ENCODE data around the gene SMTN. TPM values are rescaled to one million over a fixed set of nuclear protein-coding genes. Genes with fewer than 3 reads are reported as not detected.
"Not testable (repeated sequence)": the region's sequence is repeated elsewhere in the genome, so short reads cannot be mapped to it uniquely, and the experiment has no call there.

SMTN gene
- 78.5 TPM for total RNA-seq
- long read RNA-seq, transcript SMTN-201 (21 exons, 3,295 nt): major isoform, 53 of 135 reads
- long read RNA-seq, partial matches to known transcripts: 58 of 135 reads
- long read RNA-seq, other reads (novel, unspliced or antisense): 20 of 135 reads

- peak; percentile 97 for DNase-seq (ENCODE audit: low spot score)
Measured at GRCh38 chr22:31080848-31081649, at the start of gene SMTN. Gene SMTN, plus strand, starts transcription at chr22:31081318. Its CDS starts 1,941 bp downstream, at chr22:31083259.

- no peak for DNase-seq (ENCODE audit: low spot score)
Measured at GRCh38 chr22:31036671-31037550, 44.2 kb upstream of the SMTN start.

GRCh38 chr22:31038686-31039085 is 42.4 kb upstream of the SMTN start:
- no peak for DNase-seq (ENCODE audit: low spot score)

DNA sequence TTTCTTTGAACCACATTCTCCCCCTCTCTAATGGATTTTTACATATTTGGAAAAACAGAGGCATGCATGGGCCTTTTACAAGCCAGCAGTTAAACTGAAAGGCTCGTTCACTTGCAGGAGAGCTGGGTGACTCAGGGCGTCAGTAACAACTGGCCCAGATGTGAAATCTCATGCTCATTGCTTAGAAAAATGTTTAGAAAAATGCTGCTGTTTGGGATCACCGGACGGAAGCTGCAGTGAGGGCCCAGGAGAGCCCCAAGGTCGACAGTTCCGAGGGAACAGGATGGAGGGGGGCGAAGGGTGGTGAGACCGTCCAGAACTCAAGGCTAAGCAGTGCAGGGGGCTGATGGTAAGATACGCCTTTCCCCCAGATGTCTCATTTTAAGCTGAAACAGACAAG is 41.7 kb upstream of the SMTN start:
- DNase-seq (ENCODE audit: low spot score): no peak

GRCh38 chr22:31040542-31041398 is 40.3 kb upstream of the SMTN start:
- no peak for DNase-seq (ENCODE audit: low spot score)

DNA sequence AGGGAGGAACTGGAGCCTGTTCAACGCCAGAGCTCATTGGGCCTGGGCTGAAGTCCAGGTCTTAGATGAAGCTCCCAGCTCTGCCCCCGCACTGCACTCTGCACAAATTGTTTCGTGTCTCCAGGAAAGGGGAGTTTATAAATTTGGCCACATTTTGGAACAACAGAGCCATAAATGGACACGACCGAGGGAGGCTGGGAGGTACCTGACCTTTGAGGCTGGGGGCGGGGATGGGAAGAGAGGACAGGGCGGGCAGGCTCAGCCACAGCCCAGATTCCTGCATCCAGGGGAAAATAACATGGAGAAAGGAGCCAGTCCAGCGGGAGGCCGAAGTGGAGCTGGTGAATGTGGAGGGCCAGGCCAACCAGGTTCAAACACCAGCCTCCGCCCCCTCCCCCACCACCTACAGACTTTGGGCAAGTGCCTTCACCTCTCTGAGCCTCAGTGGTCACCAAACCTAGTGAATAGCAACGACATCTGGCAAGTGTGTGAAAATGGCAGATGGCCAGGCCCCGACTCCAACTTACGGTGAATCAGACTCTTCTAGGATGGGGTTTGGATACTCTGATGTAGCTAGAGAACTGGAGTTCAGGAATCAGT is 36.8 kb upstream of the SMTN start:
- no peak for DNase-seq (ENCODE audit: low spot score)

DNA sequence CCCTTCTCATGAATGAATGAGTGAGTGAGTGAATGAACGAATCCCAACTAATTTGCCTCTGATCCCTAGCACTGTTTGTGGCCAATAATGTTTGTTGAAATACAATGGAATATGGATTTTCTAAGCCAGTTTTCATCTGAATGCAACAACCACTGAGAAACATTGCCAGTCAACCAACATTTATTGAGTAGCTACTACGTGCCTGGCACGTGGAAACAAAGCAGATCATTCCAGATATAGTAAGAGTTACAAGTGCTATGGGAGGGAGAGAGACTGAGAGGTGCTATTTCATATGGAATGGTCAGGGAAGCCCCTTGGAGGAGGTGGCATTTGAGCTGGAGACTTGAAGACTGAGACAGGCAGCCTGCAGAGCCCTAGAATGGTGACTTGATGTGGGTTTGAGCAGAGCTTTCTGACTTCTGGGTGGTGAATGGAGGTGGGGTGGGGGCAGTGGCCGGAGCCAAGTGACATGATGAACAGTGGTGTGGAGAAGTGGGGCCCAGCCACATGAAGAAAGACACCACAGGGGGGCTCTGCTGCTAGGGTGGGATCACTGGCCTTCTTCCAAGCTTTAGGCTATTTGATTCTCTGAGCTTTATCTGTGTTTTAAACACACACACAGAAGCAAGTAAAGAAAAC is 35.1 kb upstream of the SMTN start:
- DNase-seq (ENCODE audit: low spot score): no peak

DNA sequence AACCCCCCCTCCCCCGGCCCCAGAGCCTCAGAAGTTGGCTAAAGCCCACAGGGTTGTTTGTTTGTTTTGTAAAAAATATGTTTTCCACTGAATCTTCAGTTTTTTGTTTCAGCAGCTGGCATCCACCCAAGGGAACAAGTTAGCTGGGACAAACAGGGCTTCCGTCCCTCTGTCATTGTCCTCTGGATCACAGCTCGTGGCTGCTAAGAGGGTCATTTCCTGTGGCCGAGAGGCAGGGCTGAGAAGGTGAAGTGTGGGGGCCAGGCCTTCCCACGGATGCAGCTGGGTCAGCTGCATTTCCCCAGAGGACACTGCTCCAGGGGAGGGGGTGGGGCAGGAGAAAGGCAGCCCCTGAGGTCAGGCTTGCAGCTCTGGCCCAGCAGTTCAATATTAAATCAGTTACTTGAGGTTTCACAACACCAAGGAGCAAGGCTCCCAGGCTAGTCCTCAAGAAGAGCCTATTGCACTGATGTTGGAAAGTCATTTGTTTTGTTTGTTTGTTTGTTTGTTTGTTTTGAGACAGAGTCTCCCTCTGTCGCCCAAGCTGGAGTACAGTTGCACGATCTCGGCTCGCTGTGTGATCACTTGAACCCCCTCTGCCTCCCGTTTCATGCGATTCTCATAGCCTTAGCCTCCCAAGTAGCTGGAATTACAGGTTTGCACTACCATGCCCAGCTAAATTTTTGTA is 34.4 kb upstream of the SMTN start:
- no peak for DNase-seq (ENCODE audit: low spot score)

DNA sequence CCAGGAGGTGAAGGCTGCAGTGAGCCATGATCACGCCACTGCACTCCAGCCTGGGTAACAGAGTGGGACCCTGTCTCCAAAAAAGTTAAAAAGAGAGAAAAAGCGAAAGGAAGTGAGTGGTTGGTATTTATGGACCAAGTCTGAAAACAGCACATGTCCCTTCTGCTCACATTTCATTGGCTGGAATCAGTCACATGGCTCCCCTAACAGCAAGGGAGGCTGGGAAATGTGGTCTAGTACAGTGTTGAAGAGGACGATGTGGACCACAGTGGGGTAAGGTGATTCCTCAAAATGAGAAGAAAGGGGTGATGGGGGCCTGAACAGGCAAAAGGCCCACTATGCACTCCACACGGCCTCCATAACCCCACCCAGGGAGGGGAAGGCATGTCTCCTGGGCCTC is 32.5 kb upstream of the SMTN start:
- DNase-seq (ENCODE audit: low spot score): no peak

GRCh38 chr22:31049815-31050420 is 31.2 kb upstream of the SMTN start:
- DNase-seq (ENCODE audit: low spot score): no peak

GRCh38 chr22:31055117-31055634 is 25.9 kb upstream of the SMTN start:
- no peak for DNase-seq (ENCODE audit: low spot score)

DNA sequence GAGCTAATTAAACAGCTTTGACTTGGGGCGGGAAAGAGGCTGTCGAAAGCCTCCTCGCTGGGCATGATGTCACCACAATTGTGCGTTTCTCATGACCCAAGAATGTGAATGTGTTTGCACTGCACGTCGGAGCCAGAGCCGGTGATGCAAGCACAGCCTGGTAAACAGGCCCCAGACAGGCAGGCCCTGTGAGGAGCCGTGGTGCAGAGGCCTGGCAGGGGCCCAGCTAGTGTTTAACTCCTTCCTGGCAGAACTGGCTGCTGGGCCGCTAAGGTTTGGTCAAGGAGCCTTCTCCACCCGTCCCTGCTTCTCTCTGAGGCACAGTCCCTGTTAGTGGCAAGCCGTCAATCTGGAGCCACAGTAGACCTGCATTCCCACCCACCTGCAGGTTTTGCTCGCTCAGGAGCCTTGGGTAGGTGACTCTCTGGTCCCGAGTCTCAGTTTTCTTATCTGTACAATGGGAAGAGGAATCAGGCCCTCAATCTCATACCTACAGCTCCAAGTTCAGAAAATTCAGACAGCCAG is 25.4 kb upstream of the SMTN start:
- DNase-seq (ENCODE audit: low spot score): peak; percentile 92

DNA sequence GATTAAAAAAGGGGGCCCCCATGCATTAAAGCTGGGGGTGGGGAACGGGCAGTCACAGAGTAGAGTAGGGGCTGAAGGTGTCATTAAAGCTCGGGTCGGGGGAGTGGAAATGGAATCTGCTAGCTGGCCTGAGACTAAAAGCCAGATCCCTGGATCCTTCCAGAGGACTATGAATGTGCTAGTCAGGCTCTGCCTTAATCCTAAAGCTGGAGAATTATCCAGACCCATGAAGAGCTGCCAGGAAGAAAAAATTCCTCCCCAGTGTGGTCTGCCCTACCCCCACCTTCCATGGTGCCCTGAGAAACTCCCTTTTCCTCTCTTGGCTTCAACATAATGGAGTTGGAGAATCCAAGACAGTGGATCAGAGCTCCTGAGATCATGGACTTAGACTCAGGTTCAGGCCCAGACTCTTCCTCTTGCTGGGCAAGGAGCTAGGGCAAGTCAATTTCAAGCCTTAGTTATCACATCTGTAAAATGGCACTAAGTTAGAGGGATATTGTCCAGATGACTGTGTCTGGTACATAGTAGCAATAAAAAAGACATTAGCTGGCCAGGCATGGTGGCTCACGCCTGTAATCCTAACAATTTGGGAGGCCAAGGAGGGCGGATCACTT is 24.0 kb upstream of the SMTN start:
- no peak for DNase-seq (ENCODE audit: low spot score)

DNA sequence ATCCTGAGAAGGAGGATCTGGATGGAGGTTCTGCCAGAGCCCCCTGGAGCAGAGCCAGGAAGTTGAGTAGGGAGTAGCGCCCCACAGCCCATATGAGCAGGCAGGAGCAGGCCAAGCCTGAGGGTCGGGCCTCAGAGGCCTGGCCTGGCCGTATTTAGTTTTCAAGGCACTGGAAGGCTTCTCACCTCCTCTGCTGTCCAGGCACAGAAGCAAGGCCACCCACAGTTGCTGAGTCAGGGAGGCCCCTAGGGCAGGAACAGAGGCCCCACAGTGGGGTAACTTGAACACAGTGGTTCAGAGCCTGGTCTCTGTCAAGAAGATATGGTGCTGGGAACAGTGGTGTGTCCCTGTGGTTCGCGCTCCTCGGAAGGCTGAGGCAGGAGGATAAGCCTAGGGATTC is 21.5 kb upstream of the SMTN start:
- DNase-seq (ENCODE audit: low spot score): not testable (repeated sequence)

DNA sequence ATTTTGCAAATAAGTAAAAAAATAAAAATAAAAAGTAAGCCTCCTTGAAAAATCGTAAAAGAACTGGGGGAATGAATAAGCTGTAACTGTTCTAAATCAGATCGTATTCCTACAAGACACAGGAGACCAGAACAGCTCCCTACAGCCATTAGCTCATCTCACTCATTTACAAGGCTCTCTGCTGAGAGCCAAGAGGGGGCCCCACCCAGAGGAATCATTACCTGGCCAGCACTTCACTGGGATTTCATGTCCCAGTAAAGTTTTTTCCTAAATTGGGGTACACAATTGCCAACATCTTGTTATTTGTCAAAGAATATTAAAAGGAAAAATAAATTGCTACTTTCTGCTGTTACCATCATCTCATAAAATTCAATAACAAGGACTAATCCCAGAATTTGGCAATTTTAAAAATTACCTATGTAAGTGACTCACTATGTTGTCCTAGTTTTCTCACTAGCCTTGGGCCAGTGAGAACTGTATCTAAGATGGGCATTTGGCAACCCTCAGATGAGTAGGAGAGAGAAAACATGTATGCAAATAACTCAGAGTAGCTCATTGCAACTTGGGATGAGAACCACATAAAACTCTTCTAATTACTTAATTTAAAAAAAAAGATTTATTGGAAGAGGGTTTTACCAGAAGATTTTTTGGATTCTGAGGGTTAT is 18.4 kb upstream of the SMTN start:
- DNase-seq (ENCODE audit: low spot score): no peak

GRCh38 chr22:31064369-31064768 is 16.7 kb upstream of the SMTN start:
- DNase-seq (ENCODE audit: low spot score): no peak

- DNase-seq (ENCODE audit: low spot score): no peak
Measured at GRCh38 chr22:31068970-31069369, 12.1 kb upstream of the SMTN start.

Data from mesenteric fat pad (tissue), 1 donor.